ENCODE measurements around the gene VPS13D.

VPS13D gene

DNA sequence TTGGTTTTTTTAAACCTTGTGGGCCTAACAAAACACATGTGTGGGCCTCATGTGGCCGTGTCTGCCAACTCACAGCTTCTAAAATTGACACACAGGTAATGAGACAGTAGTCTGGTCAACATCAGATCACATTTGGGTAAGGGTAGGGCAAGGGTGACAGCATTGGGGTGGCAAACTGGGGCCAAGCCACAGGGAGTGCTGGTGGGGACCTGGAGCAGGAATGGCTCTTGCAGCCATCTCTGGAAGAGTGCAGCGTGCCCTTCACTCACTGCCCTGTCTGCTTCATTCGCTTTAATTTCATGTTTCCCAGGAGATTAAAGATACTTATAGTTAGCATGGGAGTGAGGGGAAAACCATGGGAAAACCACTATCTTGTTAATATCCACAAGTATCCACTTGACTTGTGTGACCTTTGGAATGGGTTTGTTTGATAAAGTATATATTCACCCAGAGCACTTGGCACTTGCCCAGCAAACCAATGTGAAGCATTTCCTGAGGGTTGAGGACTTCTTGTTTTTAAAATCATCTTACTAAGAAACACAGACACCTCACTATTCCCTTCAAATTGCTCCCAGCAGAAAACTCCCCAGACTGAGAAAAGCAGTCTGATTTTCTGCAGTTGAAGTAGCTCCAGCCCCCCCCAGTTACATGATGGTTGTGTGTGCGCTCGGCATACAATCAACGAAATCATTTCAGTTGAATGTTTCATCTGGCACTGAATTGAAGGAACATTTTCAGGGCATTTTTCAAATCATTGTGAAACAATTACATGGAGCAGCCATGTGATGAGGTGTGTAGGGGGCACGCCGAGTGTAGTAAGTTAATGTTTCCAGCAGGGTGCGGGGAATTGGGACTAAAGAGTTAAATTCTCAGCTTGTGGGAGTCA, 175.7 kb downstream of the VPS13D start:
- no peak for DNase-seq (ENCODE audit: low spot score)

DNA sequence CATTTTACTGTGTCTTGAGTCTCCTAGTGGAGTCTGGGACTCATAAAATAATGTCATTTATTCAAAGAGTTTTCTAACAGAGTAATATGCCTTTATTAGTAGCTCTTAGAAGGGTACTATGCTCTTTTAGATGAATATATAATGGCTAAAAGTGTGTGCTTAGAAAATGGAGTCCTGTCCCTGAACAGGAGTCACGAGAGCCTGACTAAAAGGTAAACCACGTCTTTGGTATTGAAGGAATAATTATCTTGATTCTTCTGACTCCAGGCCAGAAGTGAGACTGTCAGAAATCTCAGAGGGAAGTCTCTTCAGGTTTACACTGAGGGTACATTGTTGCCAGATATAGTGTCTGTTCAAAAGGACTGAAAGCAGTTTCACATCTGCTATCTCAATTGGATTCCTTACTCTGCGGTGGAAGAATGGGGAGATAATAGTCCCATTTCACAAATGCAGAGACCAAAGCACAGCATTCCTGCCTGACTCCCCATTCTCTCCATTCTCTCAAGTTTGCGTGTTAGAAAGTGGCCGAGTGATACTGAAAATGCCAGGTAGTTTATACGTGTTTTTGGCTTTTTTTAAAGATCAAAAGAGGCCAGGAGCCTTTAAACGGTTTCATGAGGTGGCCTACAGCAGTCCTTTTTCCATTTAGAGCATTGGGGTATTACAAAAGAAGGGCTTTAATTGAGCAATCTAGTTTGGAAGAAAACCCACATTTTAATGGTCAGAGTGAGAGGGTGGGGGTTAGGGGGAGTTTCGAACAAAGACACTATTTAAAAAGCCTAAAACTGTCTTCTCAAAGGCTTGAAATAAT, 176.6 kb downstream of the VPS13D start:
- DNase-seq (ENCODE audit: low spot score): no peak

DNA sequence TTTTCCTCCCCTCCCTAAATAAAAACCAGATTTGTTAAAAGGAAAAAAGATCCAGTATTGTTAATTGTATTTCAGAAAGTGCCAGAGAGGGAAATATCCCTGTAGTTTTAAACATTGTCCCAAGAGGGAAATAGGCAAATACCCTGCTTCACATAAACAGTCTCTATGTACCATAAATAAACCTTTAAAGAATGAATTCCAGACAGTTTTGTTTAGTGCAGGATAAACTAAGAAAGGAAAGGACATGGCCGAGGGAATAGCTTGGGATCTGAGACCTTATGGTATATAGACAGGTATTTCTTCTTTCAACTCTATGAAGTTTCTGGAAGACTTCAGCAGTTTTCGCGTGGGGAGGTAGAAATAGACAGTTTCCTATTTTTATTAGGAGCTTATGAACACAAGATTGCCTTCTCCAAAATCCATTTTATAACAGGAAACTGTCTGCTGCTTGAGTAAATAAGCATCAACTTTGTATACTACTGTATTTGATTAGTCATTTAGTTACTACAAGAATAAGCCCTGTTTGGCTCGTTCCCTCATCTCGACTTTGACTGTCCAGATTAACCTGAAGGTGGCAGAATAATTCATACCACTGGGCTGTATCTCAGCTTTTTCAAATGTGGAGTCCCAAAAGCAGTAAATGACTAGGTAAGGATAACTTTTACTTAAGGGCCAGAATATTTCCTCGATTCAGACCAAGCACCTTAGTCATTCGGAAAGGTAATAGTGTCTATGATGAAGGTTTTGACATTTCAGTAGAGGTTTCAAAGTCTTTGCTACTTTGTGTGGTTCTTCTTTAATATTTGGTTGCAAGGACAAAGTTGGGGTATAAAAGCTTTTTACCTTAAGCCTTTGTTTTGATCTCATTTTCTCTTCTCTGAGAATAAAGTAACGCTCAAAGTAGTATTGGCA, 177.5 kb downstream of the VPS13D start:
- no peak for DNase-seq (ENCODE audit: low spot score)

DNA sequence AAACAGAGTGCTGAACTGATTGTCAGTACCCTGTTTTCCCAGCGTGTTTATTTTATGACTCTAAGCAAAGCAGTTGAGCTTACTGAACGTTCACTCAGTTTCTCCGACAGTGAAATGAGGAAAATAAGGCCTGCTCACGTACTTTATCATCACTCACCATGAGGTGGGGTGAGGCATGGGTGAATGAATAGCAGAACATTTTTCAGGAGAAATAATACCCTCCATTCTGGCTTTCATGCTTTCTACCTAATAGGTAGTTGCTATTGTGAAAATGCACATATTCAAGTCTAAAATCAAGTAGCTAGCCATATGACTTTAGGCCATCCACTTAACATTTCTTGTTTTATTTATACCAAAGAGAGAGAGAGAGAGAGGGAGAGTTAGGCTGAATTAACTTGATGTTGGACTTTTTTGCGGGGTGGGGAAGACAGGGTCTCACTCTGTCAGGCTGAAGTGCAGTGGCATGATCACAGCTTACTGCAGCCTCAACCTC, 178.2 kb downstream of the VPS13D start:
- DNase-seq (ENCODE audit: low spot score): no peak

- no peak for DNase-seq (ENCODE audit: low spot score)
Measured at GRCh38 chr1:12408662-12409061, 178.8 kb downstream of the VPS13D start.

- no peak for DNase-seq (ENCODE audit: low spot score)
Measured at GRCh38 chr1:12409681-12410080, 179.9 kb downstream of the VPS13D start.

GRCh38 chr1:12410351-12410750, 180.5 kb downstream of the VPS13D start:
- no peak for DNase-seq (ENCODE audit: low spot score)

- DNase-seq (ENCODE audit: low spot score): no peak
Measured at GRCh38 chr1:12411098-12411497, 181.3 kb downstream of the VPS13D start.

- no peak for DNase-seq (ENCODE audit: low spot score)
Measured at GRCh38 chr1:12411747-12412146, 181.9 kb downstream of the VPS13D start.

DNA sequence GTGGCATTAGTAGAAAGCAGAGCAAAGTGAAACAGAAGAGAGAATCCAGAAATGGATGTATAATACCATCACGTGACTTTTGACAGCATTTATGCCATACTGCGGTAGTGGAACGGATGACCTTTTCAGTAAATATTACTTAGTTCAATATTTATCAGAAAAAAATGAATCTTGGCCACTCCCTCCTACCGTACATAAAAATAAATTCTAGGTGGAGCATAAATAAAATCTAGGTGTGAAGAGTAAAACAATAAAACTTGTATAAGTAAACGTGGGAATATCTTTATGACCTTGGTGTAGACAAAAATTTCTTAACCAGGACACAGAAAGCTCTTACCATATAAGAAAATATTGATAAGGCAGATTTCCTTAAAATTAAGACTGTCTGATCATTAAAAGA, 182.6 kb downstream of the VPS13D start:
- no peak for DNase-seq (ENCODE audit: low spot score)

GRCh38 chr1:12413664-12414410, 184.0 kb downstream of the VPS13D start:
- no peak for DNase-seq (ENCODE audit: low spot score)

GRCh38 chr1:12414444-12415018, 184.7 kb downstream of the VPS13D start:
- no peak for DNase-seq (ENCODE audit: low spot score)

DNA sequence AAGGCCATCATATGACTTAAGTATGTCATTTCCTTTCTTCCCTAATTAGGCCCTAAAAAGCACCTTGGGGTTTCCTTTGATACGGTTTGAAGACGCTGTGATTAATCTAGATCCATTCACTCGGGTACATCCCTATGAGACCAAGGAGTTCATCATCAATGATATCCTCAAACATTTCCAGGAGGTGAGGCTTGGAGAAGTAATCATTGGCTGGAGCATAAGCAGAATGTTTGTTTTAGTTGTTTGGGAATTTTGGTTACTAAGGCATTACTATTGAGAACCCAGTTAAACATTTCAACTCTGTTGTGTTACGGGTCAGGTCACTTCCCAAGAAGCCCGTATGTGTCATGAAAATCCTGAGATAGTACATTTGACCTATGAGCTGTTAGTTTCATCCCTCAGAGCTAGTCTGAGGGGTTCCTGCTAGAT, 185.2 kb downstream of the VPS13D start:
- DNase-seq (ENCODE audit: low spot score): no peak

DNA sequence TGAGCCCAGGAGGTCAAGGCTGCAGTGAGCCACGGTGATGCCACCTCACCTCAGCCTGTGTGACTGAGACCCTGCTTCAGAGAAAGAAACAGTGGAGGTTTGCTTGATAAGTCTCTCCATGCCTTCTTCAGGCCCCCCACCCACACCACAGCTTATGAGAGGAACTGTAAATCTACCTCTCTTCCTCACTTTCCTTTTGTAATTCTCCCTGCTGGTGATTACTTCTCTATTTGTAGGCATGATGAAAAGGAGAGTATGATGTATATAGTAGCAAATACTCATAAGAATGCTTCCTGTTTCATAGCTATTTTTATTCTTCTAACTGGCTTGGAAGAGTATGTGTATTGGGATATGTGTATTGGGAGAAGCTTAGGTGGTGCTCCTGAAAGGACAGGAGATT, 186.3 kb downstream of the VPS13D start:
- no peak for DNase-seq (ENCODE audit: low spot score)

GRCh38 chr1:12416744-12417143, 186.9 kb downstream of the VPS13D start:
- DNase-seq (ENCODE audit: low spot score): no peak

GRCh38 chr1:12417389-12417788, 187.6 kb downstream of the VPS13D start:
- DNase-seq (ENCODE audit: low spot score): no peak

DNA sequence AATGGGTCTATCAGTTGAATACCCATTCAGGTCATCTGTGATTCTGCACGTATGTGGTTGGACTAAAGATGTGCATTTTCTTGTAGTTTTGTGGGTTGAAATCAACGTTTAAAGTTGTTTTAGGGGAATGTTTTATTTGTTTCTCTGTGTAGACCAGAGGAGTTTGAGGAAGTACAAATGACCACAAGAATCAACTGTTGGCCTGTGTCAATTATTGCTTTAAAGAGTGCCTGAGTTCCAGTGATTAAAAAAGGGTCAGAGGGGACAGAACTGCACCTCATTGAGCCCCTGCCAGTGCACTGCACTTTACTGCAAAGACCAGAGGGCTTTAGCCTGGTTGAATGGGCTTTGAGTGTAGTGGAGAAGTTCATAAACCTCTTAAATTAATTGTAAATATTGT, 190.3 kb downstream of the VPS13D start:
- no peak for DNase-seq (ENCODE audit: low spot score)

DNA sequence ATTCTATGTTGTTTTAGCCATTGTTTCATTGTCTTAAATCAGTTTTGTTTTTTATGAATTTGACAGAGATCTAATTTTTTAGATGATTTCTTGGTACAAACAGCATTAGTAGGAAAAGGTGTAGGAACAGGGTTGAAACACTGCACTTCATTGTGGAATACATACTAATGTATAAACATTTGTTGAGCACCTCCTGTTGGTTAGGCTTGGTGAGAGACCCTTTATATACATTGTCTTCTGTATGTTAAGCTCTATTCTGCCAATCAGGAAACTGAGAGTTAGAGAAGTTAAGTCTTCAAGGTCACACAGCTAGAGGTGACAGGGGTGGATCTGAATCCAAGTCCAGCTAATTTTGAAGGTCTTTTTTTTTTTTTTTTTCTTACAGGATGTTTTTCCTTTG, 192.7 kb downstream of the VPS13D start:
- DNase-seq (ENCODE audit: low spot score): no peak

DNA sequence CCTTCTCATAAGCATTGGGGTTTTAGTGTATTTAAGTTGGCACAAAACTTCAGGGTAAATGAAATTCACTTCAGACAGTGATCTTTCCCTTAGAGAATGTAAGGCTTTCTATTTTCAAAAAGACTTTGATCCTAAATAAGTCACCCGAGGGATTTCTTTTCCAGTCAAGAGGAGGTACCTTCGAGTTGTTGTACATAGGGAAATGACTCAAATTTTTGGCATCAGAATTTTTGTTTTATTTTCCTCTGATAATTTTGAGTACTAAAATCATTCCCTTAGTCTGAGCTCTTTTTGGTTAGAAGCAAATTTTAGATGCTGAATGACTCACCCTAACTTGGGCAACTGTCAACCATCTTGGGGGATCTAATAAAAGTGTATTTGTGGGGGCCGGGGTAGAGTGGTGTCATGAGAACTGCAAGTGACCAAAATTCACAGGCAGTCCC, 194.3 kb downstream of the VPS13D start:
- no peak for DNase-seq (ENCODE audit: low spot score)

DNA sequence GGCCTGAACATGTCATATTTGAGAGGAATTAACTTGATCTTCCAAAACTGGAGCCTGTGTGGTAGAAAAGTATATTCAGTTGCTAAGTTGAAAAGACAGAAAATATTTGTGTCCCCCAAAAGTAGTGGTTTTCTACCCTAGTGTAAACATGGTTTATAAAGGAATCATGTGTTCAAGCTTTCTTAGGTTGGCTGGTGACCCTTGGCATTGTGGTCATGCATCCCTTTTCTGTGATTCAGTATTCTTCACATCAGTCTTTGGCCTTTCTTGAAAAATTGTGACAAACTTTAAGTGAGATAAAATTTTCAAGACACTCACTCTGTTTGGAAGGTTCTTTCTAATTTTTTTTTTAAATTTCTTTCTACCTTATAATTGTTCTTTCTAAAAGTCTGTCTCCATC, 195.0 kb downstream of the VPS13D start:
- no peak for DNase-seq (ENCODE audit: low spot score)

DNA sequence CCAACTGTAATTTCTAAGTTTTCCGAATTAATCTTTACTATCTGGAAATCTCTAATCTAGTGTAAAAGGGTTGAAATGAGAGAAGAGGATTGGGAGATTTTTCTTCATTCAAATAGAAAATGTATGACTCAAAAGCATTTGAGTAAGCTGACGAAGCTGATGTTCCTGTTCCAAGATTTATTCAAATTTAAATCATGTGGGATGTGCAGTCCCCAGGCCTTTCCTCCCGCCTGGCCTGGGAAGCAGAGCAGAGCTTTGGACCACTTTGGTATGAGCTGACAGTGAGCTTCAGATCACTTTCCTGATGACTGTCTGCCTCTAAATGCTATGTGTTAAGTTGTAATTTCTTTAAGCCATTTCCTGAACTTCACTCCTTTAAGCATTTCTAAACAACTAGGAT, 196.2 kb downstream of the VPS13D start:
- DNase-seq (ENCODE audit: low spot score): no peak
